HG03457 (cell line): ENCODE data around the gene MZF1.

Experiments used
- ATAC-seq: cut with Tn5 transposase; IDR thresholded peaks from one replicate; pipeline ENCODE4 v1.9.1; 2021; ENCODE audit warnings: moderate number of reproducible peaks; ENCODE audit not compliant: unreplicated experiment

Gene MZF1

GRCh38 chr19:58556622-58557220 lies 16.4 kb downstream of the MZF1 start:
- no peak for ATAC-seq

- no peak for ATAC-seq
Measured at GRCh38 chr19:58555920-58556621, 17.1 kb downstream of the MZF1 start.

GRCh38 chr19:58555369-58555885 lies 17.7 kb downstream of the MZF1 start:
- ATAC-seq, result no peak

GRCh38 chr19:58554494-58555368 lies 18.4 kb downstream of the MZF1 start, which contains the start of gene CHMP2A:
Gene CHMP2A (minus strand): TSS chr19:58555105. CDS start chr19:58554212, 893 bp downstream.
- ATAC-seq, result no peak

- no peak for ATAC-seq
Measured at GRCh38 chr19:58553799-58554493, 19.2 kb downstream of the MZF1 start.

GRCh38 chr19:58552655-58553054 lies 20.5 kb downstream of the MZF1 start:
- ATAC-seq, result no peak

GRCh38 chr19:58551577-58552471 lies 21.3 kb downstream of the MZF1 start:
- no peak for ATAC-seq

GRCh38 chr19:58551123-58551497 lies 22.0 kb downstream of the MZF1 start:
- no peak for ATAC-seq

- ATAC-seq, result no peak
Measured at GRCh38 chr19:58550362-58551122, 22.6 kb downstream of the MZF1 start.

GRCh38 chr19:58549664-58550361 lies 23.3 kb downstream of the MZF1 start:
- no peak for ATAC-seq

GRCh38 chr19:58548859-58549663 lies 24.1 kb downstream of the MZF1 start:
- no peak for ATAC-seq

- no peak for ATAC-seq
Measured at GRCh38 chr19:58547323-58548312, 25.5 kb downstream of the MZF1 start.

GRCh38 chr19:58546019-58546530 lies 27.1 kb downstream of the MZF1 start:
- ATAC-seq, result no peak

- no peak for ATAC-seq
Measured at GRCh38 chr19:58545286-58546018, 27.7 kb downstream of the MZF1 start.

- peak; percentile 19 for ATAC-seq
Measured at GRCh38 chr19:58544591-58545285, 28.4 kb downstream of the MZF1 start.
